Measurements from ENCODE around the gene EBF3. TPM values are rescaled to one million over a fixed set of nuclear protein-coding genes. Genes with fewer than 3 reads are reported as not detected.

Gene EBF3
- polyA plus RNA-seq, 10 donors: 62.5 to 103 (median 69.3) TPM

- no peak for DNase-seq
These were observed 154.2 kb downstream of the EBF3 start for GRCh38 chr10:129809841-129810240.

GRCh38 chr10:129809431-129809830, 154.6 kb downstream of the EBF3 start:
- no peak for DNase-seq

GRCh38 chr10:129808092-129808983, 155.7 kb downstream of the EBF3 start:
- DNase-seq: no peak

GRCh38 chr10:129807211-129807610, 156.9 kb downstream of the EBF3 start:
- DNase-seq: no peak

- DNase-seq: peak in 2 of 3 donors; percentile 14 to 43
These were observed 163.2 kb downstream of the EBF3 start for GRCh38 chr10:129800796-129801340.

- DNase-seq: no peak
These were observed 164.1 kb downstream of the EBF3 start for GRCh38 chr10:129799942-129800341.

- no peak for DNase-seq
These were observed 167.2 kb downstream of the EBF3 start for GRCh38 chr10:129796710-129797420.

- DNase-seq: no peak
These were observed 170.1 kb downstream of the EBF3 start for GRCh38 chr10:129793996-129794395.

- DNase-seq: no peak
These were observed 170.6 kb downstream of the EBF3 start for GRCh38 chr10:129793479-129793878.

- DNase-seq: peak in 1 of 3 donors; percentile 40
These were observed 171.2 kb downstream of the EBF3 start for GRCh38 chr10:129792864-129793263.

GRCh38 chr10:129792141-129792540, 171.9 kb downstream of the EBF3 start:
- DNase-seq: peak in 2 of 3 donors; percentile 22 to 57

- DNase-seq: peak in 2 of 3 donors; percentile 10 to 37
These were observed 173.2 kb downstream of the EBF3 start for GRCh38 chr10:129790715-129791446.

GRCh38 chr10:129788215-129788614, 175.9 kb downstream of the EBF3 start:
- DNase-seq: peak; percentile 30 to 68 (median 52)

- DNase-seq: no peak
These were observed 176.5 kb downstream of the EBF3 start for GRCh38 chr10:129787557-129787956.

- DNase-seq: no peak
These were observed 177.9 kb downstream of the EBF3 start for GRCh38 chr10:129786216-129786615.

GRCh38 chr10:129785536-129785981, 178.5 kb downstream of the EBF3 start:
- DNase-seq: no peak

Other genes with a start within 250 kb of the EBF3 start
- gene C10orf143, start 146.6 kb upstream of the EBF3 start, polyA plus RNA-seq (ENCODE audit: insufficient read length in 10 of 10): 1 to 10 TPM; 2.0 to 4.1 (median 3.3) TPM
- 10 to 100 TPM; 58.5 to 69.0 (median 60.7) TPM for gene GLRX3, start 172.1 kb upstream of the EBF3 start, polyA plus RNA-seq (ENCODE audit: insufficient read length in 10 of 10)